Liver (tissue), 3 donors: ENCODE measurements around the gene RSBN1L.

Source experiments
- EGR1 ChIP-seq, 2 donors: IDR thresholded peaks; 2 replicates each; pipeline ENCODE4 v1.6.1; 2016 to 2018; ENCODE audit warnings: antibody characterized with exemption in 2 of 2, low read depth in 2 of 2
- TF ChIP-seq, protein P1 (sequence below): fragments of 150-350 bp; IDR thresholded peaks from 2 replicates; pipeline ENCODE4 v1.5.1; 2017; ENCODE audit warnings: improper control_type of control experiment, low read depth, low read length; ENCODE audit not compliant: missing input control
- TF ChIP-seq, protein P2 (sequence below): IDR thresholded peaks from 2 replicates; pipeline ENCODE4 v1.6.1; 2016; ENCODE audit warnings: antibody characterized with exemption
- donor health status: healthy.
- donor health status: healthy.

DNA sequence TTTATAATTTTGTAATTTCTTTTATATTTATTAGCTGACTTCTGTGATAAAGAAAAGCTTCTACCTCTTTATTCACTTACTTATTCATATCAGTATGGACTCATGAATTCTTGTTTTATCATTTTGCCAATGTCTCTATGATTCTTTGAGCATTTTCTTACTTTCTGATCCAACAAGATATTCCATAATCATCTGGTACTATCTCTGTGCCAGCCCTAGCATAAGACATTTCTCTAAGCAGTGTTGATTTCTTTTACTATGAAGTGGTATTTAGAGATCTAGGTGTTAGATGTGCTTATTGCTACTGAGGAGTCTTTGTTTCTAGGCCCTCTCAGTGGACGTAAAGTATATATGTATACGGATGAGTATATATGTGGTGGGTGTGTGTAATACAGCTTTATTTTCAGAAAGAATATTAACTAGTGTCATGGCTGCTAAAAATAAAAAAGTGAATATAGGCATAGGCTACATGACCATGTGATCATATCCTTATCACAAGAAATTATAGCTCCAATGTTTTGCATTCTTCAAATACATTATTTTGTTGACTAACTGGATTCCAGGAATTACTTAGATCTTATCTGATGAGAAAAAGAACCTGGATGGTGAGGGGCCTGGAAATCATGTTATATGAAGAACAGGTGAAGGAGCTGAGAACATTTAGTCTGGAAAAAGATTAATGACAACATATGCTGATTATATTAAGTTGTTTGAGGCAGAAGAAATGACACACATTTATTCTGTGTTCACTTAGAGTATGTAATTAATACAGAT, 115.4 kb downstream of the RSBN1L start:
- no peak for TF ChIP-seq EGR1 (IDR thresholded peaks at IDR 0.05; ENCODE audit: low read depth in 2 of 2)
- TF ChIP-seq, protein P1, sequence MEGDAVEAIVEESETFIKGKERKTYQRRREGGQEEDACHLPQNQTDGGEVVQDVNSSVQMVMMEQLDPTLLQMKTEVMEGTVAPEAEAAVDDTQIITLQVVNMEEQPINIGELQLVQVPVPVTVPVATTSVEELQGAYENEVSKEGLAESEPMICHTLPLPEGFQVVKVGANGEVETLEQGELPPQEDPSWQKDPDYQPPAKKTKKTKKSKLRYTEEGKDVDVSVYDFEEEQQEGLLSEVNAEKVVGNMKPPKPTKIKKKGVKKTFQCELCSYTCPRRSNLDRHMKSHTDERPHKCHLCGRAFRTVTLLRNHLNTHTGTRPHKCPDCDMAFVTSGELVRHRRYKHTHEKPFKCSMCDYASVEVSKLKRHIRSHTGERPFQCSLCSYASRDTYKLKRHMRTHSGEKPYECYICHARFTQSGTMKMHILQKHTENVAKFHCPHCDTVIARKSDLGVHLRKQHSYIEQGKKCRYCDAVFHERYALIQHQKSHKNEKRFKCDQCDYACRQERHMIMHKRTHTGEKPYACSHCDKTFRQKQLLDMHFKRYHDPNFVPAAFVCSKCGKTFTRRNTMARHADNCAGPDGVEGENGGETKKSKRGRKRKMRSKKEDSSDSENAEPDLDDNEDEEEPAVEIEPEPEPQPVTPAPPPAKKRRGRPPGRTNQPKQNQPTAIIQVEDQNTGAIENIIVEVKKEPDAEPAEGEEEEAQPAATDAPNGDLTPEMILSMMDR, result no peak
- TF ChIP-seq, protein P2, sequence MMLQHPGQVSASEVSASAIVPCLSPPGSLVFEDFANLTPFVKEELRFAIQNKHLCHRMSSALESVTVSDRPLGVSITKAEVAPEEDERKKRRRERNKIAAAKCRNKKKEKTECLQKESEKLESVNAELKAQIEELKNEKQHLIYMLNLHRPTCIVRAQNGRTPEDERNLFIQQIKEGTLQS, result no peak
